ENCODE data around the gene THOP1.

The THOP1 gene

DNA sequence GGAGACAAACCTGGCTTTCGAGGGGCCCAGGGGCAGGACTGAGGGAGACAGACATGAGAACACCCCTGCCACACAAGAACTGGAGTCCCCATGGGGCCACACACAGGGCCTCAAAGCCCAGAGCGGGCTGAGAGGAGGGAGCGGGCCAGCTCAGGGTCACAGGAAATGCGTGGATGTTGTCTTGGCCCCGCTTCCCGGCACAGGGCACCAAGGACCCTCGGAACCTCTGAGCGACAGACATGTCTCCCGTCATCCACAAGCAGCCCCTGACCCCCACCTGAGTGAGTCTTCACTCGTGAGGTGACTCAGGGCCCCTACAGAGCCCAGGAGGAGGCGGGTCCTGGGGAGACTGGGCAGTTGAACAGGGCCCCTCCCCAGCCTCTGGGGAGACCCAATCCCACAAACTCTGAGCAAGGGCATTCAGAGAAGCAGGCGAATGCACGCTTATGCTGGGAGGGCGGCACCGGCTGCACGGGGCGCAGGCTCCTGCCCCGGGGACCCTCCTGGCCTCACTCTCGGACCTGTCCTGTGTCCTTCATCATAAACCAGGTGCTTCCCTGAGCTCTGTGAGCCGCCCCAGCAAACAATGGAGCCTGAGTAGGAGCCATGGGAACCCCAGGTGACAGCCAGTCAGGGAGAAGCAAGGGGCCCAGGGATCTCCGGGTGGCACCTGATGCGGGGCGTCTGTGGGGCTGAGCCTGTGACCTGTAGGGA is 22.4 kb upstream of the THOP1 start:
- no peak for DNase-seq (ENCODE audit: low read depth, low spot score)

DNA sequence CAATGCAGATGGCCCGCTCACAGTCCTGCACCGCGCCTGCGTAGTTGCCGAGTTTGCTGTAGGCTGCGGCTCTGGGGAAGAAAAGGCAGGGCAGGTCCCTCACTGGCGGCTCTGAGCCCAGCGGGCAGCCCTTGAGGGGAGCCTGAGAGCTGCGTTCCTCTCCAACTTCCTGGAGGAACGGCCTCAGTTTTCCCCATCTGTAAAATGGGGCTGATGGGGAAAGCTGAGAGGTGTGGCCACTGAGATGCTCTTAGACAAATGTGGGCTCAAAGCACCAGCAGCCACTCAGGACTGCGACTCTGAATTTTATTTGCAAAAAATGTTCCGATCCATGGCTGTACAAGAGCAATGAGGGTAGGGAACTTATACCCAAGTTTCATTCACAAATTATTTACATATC is 21.6 kb upstream of the THOP1 start:
- no peak for DNase-seq (ENCODE audit: low read depth, low spot score)

DNA sequence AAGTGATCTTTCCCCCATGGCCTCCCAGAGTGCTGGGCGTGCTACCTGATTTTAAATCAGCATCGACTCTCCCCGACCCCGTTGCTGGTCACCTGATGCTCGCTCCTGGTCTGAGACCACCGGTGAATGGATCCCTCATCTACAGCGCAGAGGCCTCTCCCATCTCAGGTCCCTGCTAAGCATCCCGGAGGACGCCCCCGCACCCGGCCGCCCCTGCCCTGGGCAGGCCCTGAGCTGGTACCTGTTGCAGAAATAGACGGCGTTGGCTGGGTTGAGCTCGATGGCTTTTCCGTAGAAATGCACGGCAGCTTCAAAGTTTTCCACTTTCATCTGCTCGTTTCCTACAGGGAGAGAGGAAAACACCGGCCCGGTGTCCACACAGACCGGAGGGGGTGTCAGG is 20.4 kb upstream of the THOP1 start:
- DNase-seq (ENCODE audit: low read depth, low spot score), result no peak

DNA sequence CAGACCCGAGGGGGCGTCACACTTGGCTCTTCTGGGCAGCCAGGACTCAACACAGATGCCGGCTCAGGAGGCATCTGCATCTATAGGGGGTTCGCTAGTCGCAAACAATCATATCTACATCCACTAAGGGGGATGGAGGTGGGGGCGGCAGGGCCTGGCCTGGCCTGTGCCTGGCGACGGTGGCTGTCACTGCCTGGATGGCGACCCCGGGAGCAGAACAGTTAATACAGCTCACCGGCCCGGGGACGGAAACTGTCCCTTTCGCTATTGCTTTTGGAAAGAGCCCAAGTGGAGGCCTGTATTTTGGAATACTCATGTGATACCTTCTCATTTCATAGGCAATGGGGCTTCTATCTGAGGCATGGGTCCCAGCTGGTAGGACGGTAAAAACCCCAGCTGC is 19.9 kb upstream of the THOP1 start:
- no peak for DNase-seq (ENCODE audit: low read depth, low spot score)

DNA sequence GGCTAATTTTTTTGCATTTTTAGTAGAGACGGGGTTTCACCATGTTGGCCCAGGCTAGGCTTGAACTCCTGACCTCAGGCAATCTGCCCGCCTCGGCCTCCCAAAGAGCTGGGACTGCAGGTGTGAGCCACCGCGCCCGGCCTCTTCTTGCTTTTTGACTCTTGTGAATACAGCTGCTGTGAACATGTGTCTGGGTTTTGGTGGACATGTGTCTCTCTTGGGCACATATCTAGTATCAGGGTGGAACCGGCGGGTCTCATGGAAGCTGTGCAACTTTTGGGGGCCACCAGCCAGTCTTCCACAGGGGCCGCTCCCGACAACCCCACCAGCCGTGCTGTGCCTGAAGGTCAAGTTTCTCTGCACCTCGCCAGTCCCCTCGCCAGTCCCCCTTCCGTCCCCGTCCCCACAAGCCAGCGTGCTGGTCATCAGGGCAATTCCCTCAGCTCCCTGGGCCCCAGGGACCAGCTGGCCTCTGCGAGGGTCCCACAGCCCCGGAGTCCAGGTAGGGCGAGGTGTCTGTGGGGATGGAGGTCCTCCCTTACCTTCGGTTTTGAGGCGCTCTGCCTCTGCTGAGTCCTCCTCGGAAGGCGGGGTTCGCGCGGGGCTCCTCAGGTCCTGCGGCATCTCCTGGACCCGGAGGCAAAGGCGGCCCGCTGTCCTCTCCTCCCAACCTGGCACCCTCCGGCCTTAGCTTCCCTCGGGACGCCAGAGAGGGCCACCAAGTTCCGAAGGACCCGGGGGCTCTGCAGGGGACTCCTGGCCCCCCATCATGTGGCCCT is 18.5 kb upstream of the THOP1 start:
- no peak for DNase-seq (ENCODE audit: low read depth, low spot score)

DNA sequence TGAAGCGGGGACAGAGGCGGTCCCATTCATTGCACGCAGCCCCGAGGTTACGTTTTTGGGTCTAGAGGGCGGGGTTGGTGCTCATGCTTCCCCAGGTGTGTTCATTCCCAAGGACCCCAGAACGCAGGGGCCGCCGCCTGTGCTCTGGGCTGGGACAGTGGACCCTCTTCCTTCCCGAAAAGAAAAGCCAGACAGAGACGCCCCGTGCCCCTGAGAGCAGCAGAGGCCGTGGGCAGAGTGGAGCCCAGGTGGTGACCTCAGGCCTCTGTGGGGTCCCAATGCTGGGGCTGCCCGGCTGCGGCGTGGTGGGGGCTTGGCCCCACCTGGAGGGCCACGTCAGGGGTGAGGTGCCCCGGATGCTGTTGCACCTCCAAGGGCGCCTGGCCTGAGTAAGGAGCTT is 17.6 kb upstream of the THOP1 start:
- DNase-seq (ENCODE audit: low read depth, low spot score), result no peak

DNA sequence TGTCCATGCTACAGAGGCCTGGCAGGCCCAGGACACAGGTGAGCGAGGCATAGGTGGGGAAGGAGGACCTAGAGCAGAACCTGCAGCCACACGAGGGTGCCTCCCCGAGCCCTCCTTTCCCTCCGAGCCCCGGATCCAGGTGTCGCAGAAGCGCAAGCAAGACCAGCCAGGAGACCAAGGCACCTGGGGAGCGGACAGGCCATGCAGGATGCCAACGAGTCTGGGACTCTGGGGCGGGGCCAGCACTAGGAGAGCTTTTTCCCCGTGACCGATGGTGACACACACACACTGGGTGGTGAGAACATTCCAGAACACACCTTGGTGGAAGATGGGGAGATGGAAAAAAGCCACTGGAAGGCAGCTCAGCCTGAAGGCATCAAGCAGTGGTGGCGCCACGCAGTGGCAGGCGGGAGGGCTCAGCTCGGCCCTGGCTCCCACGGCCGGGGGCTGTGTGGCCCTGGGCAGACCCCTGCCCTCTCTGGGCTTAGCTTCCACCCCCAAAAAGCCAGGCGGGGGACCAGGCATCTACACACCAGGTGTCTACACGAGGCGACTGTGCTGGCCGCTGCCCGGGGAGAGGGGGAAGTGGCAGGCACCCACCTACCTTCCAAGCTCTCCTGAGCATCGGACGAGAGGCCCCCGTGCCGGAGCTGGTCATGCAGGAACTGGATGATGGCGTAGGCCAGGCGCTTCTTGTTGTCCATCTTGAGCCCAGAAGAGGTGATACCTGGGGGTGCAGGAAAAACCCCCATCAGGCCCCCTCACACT is 16.8 kb upstream of the THOP1 start:
- no peak for DNase-seq (ENCODE audit: low read depth, low spot score)

DNA sequence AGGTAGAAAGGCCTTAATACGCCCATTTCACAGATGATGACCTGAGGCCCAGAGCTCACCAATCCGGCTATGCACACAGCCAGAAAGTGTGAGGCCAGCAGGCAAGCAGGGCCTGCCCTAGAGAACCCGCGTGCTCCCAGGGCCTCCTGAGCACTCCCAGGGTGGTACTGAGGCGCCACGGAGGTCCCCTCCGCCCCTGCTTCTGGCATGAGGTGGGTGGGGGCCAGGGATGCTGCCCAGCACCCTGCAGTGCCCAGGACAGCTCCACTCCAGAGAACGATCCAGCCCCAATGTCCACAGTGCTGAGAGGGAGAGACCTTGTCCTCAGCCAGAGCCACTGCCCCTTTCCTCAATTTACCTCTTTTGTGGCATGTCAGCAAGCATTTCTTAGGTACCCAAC is 16.1 kb upstream of the THOP1 start:
- no peak for DNase-seq (ENCODE audit: low read depth, low spot score)

DNA sequence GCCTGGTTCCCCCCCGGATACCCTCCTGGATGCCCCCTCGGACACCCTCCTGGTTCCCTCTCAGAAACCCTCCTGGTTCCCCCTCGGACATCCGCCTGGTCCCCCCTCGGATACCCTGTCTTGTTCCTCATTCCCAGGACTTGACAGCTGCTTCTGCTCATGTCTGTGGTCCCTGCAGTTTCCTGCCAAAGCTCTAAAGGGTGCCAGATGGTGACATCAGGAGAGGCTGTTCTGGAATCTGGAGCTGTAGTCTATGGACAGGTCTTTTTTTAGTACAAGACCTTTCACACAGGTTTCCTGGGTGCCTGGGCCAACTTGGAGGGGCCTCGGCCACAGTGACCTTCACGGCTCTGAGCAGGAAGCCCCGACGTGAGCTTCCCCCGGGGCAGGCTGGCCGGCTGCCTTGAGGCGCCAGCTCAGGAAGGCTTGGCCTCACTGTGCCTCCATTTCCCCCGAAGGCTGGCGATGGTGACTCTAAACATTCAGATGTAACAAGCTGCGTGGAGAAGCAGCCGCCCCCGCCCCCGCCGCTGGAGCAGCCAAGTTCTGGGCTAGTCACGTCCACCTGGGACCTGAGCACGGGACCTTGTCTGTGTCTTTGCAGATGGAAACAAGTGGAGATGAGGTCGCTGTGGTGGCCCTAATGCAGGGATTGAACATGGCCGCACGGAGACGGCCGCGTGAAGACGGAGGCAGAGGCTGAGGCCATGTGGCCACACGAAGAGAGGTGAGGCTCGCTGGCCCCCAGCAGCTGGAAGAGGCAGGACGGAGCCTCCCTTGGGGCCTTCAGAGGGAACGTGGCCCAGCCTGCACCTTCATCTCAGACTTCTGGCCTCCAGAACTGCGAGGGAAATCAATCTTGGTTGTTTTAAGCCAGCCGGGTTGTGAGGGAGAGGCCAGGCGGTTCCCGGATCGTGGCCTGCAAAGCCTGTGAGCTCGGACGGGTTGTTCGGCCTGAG is 15.0 kb upstream of the THOP1 start:
- no peak for DNase-seq (ENCODE audit: low read depth, low spot score)

DNA sequence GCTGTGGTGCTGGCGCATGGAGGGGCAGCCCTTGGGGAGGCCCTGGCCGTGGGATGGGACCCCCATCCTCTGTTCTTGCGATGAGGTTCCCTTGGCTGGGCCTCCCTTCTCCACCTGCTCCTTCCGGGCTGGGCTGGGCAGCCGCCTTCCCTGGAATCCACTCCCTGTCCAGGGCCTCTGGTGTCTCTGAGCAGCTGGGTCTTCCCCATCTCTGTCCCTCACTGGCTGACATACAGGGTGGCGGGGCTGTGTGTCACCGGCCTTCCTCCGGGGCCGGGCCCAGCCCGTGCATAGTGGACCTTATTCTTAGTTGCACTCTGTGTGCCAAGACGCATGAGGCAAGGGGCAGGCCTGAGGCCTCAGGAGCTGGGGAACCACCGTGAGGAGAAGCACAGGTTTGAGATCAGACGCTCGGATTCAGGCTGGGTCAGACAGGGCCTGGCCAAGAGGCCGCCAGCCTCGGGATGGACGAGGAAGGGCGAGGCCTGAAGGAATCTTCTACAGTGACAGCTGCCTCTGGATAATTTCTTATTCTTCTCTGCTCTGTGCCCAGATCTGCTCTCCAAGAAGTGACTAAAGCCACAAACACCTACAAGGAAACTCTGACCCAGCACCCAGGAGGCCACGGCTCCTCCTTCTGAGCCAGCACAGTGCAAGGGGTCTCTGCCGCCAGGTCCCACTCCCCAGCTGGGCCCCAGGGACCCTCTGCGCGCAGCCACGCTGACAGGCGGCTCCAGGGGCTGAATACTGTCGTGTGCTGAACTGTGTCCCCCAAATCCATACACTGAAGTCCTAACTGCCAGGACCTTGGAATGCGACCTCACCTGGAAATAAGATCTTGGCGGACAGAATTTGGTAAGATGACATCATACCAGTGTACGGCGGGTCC is 13.3 kb upstream of the THOP1 start:
- no peak for DNase-seq (ENCODE audit: low read depth, low spot score)

DNA sequence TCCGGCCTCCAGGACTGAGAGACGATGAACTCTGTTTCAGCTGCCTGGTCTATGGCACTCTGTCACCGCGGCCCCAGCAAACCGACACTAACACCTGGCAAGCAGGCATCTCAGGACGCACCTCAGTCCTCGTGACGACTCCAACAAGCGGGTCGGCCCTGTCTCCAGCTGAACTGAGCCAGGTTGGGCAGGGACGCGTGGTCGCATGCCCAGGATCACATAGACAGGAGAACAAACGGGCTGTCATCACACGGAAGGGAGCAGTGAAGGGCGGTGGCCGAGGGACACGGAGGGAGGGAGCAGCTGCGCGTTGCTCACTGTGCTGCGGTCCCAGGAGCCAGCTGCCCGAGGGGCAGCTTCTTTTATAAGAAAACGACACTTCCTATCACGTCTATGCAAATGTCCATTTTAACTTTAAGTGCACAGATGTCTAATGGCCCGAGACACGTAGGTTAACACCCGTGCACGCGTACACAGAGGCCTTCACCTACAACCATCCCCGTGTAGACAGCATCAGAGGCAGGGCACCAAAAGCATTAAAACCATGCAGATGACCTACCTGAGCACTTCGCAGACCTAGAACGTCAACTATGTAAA is 11.1 kb upstream of the THOP1 start:
- DNase-seq (ENCODE audit: low read depth, low spot score), result no peak

DNA sequence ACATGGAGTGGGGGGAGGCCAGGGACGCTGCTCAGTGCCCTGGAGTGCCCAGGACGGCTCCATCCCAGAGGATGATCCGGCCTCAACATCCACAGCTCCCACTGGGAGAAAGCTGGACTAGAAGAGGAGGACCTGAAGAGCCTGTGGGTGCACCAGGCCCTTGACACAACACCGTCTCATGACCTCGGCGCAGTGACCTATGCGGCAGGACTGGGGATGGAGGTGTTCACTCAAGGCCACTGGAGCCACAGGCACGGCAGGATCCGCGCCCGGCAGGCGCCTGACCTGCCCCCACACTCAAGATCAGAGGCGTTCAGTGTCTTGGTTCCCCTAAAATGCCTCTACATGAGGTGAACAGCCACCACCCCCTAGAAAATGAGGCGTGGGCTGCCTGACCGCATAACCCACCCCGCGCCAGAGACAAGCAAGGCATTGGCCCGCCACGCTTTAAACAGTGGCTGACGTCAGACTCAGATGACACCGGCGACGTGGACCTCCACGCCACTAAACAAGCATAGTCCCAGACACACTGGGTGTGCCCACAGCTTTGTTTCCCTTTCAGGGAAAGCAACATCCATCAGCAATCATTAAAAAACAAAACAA is 10.2 kb upstream of the THOP1 start:
- DNase-seq (ENCODE audit: low read depth, low spot score), result no peak

DNA sequence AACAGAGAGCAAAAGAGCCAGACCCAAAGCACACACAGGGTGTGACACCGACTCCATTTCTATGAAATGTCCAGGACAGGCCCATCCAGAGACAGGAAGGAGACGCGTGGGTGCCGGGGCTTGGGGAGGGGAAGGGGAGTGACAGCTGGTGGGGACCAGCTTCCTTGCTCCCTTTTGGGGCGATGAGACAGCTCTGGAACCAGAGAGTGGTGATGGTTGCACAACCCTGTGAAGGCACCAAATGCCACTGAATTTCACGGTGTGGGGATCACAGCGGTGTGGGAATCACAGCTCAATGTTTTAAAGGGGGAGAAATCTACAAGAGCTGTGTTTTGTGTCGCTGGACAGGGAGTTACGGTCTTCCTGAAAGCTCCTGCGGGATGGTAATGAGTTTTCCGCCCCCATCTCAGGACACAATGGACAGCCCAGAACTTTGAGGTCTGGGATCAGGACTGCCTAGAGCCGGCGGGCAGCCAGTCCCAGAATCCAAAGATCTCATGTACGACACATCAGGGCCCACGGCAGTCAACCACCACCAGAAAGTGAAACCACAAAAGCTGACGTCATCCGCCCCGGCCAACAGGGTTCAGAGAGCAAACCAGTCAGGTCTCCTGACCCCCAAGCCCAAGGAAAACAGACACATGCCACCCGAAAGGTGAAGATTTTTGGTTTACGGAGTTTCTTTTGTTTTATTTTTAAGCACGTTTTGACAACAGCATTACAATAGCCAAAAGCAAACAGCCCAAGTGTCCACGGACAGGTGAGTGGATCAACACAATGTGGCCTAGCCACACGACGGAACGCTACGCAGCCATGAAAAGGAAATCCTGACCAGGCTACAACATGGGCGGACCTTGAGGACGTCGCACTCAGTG is 9.5 kb upstream of the THOP1 start:
- no peak for DNase-seq (ENCODE audit: low read depth, low spot score)

DNA sequence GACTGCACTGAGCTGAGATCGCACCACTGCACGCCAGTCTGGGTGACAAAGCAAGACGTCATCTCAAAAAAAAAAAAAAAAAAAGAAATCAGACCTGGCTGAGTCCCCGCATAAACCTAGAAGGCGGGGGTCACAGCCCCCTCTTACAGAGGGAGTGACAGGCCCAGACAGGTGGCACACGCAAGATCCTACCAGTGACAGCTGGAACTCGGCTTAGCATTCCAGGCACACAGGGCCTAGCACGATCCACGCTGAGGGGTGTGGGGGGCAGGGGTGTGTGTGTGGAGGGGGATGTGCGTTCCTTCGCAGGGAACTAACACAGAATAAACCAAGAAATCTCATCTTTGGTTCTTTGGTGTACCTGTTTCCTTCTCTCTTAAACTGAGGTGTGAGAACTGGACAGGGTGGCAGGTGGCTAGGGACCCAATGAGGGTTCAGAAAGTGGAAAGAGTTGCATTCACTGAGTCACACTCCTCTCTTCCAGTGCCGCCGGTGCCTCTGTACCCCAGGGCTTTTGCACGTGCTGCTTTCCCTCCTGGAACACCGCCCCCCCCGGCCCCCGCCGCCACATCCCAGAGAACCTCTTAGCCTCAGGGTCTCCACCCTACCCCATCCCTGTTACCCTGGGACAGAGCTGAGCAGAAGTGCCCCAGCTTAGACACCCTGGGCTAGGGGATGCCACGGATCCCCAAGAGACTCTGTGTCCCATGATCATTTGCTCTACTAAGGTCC is 7.2 kb upstream of the THOP1 start:
- DNase-seq (ENCODE audit: low read depth, low spot score), result no peak

DNA sequence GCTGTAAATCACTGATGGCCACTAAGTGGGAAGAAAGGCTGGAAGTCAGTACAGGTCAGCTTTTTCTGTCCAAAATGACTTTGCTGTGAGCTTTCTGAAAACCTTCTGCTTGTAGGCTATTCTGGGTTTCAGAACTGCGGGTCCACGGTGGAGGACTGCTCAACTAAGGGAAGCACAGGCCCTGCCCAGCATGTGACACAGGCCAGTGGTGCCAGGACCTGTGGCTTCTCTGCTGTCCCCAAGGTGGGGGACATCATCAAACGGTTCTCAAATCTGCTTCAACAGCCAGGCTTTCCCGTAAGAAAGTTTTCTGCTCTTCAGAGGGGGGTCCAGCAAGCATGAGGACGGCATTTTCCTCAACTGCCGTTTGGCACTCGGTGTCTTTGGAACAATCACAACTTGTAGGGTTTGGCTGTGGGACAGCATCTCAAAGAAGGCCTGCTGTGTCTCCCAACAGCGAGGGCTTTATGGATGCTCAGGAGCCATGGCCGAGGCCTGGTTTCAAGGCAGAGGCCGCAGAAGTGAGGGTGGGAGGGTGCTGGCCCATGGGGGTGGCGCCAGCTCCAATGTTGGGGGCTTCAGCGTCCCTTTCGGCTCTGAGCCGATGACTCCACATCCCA is 6.1 kb upstream of the THOP1 start:
- DNase-seq (ENCODE audit: low read depth, low spot score), result no peak

DNA sequence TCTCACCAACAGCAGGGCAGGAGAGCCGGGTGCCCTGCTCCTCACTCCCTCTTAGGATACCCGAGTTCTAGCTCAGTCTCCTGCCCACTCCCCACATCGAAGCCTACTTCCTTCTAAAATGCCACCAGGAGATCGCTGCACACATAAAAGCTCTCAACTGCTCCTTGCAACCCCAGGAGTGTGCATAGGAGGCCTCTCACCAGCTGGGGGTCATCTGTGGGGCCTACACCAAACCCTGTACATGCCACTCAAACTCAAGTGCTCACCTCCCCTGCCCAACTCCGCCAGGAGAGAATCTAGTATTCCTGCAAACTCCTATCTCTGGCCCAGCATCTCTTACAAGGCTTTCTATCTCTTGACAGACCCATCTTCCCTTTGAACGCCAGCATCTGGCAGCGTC is 5.0 kb upstream of the THOP1 start:
- no peak for DNase-seq (ENCODE audit: low read depth, low spot score)

DNA sequence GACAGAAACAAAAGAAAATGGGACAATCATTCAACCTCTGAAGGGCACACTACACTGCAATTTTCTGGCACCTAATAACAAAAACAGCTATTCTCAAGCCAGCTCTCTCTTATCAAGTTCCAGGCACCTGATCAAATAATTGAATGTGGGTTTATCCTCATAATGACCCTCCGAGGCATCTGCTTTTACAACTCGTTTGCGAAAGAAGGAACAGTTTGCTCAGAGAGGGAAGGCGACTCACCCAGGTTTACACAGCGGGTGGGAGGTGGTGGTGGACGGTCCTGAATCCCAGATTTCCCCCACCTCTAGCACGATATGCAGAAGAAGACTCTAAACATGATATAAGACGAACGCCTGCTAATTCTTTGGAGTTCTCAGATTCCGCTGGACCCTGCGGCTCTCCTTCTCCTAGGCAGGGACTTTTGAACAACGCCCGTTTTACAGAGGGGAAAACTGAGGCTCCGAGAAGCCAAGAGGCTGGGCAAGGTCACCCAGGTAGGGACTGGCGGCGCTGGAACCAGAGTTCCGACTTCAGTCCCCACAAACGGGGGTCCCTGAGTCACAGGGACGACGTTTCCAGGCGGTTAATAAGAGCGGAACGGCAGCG is 2.9 kb upstream of the THOP1 start:
- DNase-seq (ENCODE audit: low read depth, low spot score), result no peak
